Stimulated activated CD8-positive, alpha-beta memory T cell treated with anti-CD3 and anti-CD28 coated beads, Interleukin-4, amount 100 ng/mL, for 24 hours (primary cell): ENCODE measurements around the gene HDAC10.

Experiments used
- DNase-seq: peaks from one replicate; pipeline ENCODE4 v3.0.0-alpha.2; 2020; ENCODE audit warnings: low read depth

Gene HDAC10, protein sequence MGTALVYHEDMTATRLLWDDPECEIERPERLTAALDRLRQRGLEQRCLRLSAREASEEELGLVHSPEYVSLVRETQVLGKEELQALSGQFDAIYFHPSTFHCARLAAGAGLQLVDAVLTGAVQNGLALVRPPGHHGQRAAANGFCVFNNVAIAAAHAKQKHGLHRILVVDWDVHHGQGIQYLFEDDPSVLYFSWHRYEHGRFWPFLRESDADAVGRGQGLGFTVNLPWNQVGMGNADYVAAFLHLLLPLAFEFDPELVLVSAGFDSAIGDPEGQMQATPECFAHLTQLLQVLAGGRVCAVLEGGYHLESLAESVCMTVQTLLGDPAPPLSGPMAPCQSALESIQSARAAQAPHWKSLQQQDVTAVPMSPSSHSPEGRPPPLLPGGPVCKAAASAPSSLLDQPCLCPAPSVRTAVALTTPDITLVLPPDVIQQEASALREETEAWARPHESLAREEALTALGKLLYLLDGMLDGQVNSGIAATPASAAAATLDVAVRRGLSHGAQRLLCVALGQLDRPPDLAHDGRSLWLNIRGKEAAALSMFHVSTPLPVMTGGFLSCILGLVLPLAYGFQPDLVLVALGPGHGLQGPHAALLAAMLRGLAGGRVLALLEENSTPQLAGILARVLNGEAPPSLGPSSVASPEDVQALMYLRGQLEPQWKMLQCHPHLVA

DNA sequence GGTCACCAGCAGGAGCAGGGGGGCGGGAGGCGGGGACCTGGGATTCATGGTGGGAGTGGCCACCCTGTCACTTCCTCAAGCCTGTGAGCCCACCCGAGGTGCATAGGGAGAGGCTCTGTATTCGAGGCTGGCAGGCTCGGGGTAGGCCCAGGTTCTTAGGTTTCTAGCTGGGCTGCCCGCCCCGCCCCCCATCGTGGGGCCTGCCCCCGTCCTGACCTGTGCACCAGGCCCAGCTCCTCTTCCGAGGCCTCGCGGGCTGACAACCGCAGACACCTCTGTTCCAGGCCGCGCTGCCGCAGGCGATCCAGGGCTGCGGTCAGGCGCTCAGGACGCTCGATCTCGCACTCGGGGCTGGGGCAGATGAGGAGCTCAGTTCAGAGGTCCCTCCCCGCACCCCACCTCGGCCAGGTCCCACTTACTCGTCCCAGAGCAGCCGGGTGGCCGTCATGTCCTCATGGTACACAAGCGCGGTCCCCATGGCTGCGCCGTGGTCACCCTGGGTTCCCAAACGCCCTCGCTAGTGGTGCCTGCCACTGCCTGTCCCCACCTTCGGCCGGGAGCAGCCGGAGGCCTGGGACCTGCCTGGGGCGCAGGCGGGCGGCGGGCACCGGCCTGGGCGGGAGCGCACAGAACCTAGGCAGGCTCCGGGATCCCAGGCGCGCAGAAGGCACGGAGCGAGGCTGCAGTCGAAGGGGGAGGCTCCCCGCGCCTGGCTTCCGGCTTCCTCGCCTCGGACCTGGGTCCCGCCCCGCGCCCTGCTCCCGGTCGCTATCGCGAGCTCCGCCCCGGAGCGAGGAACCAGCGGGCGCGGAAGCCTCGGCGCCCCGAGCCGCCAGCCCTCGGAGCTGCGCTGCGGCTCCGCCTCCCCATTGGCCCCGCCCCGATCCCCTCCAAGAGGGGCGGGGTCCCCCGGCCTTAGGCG is at the start of gene HDAC10:
HDAC10 (minus strand) TSS at position 711 of the 922 bp plus-strand sequence; CDS start at position 478, 233 bp downstream.
- peak; percentile 76 for DNase-seq

DNA sequence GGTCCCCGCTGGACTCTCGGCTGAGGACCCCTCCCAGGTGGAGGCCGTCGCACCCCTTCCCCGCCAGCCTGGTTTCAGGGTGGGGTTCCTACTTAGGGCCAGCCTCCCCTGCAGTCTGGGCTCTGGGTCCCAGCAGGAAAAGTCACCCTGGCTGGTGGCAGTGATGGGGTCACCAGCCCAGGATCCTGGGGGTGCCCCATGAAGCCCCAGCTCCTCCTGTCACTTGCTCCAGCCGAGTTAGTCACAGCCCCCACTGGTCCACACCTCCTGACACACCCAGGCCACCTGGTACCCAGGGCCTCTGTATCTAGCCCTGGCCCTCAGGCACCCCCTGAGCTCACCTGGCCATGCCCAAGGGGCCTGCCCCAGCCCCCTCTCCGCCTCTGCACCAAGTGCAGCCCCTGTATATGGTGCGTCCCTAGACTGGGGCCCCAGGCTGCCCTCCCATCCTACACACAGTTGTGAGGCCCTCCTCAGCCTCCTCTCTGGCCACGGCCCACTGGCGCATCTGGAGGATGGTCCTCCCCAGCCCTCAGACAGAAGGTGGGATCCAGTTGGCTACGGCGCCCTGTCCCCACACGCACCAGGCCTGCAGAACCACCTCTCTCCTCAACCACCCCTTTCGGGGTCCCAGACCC is 49.7 kb upstream of the HDAC10 start:
- no peak for DNase-seq

DNA sequence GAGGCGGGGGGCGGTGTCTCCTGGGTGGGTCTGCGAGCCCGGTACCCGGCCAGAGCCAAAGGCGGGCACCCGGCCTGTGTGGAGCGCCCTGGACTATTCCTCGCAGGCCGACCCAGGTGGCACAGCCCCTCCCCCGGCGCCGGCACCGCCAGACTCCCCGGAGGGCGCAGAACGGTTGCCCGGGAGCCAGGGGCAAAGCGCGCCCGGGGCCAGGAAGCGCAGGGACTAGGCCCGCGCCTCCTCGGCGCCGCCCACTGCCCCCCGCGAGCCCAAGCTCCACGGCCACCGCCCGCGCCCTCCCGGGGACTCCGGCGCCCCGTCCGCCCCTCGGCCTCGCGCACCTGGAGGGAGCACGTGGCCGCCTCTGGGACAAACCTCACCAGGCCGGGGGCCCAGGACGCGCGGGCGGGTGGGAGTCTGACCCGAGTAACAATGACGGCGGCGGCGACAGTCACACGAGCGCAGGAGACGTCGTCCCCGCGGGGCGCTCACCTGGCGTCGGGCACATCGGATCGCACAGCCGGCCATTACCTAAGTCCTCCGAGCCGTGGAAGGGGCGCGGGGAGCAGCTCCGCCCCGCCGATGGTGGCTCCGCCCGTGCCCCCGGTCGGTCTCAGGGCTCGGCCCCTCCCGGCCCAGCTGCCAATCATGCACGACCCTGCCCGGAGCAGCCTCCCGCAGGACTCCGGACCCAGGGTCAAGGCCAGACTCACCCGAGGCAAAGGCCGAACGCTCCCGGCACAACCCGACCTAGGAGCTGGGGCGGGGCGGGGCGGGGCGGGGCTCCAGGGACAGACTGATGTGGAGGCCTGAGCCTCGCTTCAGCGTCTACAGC is 48.9 kb upstream of the HDAC10 start:
- DNase-seq, result no peak

DNA sequence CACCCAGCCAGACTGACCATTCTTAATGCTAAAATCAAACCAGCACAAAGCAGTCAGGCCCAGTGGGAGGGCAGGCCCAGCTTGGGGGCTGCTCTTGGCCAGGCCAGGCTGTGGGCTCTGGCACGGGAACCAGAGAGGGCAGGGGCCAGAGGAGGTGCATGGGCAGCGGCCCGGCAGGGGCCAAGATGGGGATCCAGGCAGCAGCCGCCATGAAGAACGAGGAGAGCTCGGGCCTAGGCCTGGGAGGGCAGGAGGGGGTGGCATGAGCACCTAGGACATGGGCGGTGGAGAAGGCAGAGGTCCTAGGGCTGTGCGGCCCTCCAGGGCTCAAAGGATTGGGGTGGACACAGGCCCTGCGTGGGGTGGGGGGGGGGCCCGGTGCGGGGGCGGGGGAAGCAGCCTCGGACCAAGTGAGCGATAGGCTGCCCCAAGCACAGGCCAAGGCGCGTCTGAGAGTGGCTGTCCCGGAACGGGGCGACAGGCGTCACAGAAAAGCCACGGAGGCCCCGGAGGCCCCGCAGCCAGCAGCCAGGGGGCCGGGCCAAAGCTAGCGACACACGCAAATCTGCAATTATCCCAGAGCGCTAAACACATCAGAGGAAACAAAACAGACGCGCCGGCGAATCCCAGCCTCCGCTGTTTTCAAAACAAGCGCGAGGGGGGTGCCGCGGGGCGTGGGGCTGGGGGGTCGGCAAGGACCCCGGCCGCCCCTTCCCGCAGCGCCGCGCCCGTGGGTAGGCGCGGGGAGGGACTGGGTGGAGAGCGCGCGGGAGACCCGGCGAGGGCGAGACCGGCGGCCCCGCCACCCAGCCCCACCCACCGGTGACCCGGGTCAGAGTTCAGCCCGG is 48.1 kb upstream of the HDAC10 start:
- no peak for DNase-seq

DNA sequence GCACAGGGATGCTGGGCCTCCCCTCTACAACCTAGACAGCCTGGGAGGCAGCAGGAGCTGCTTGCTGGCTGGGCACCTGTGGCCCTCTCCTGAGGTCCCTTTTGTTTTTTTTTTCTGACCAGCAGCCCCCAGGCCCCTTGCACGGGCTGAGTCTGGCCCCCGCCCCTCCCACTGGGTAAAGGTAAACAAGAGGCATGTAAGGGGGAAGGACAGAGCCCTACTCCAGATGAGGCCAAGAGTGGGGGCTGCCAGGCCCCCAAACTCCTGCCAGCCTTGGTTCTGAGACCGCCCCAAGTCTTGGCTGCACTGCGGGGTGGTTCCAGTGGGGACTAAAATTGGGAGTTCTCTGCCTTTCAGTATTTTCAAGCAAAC is 47.2 kb upstream of the HDAC10 start:
- DNase-seq, result no peak

DNA sequence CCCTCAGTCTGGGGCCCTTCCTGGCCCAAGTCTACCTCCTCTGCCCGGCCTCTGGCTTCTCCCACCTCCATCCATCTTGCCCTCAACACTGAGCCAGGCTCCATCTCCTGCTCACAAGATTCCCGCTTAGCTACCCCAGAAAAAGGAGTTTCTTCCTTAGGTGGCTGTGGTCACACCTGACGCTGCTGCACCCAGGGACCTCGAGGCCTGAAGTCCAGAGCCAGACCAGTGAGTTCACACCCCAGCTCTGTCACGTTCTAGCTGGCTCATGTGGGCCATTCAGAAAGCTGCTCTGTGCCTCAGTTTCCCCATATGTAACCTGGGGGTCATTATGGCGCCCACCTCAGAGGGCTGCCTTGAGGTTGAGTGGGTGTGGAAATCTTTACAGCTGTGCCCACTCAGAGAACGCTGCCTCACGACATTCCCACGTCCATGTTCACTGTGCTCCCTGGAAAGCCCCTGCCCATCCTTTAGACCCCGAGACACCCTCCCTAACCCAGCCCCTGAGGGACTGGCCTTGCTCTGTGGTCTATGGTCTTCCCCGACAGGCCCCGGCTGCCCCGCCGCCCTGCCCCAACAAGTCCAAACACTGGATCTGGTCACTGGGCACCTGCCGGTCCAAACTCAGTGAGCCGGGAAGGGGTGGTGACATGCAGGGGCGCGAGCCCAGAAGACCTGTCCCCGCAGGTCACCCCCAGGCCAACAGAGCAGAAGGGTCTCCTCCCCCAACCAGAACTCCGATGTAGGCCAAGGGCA is 46.6 kb upstream of the HDAC10 start:
- DNase-seq, result no peak

DNA sequence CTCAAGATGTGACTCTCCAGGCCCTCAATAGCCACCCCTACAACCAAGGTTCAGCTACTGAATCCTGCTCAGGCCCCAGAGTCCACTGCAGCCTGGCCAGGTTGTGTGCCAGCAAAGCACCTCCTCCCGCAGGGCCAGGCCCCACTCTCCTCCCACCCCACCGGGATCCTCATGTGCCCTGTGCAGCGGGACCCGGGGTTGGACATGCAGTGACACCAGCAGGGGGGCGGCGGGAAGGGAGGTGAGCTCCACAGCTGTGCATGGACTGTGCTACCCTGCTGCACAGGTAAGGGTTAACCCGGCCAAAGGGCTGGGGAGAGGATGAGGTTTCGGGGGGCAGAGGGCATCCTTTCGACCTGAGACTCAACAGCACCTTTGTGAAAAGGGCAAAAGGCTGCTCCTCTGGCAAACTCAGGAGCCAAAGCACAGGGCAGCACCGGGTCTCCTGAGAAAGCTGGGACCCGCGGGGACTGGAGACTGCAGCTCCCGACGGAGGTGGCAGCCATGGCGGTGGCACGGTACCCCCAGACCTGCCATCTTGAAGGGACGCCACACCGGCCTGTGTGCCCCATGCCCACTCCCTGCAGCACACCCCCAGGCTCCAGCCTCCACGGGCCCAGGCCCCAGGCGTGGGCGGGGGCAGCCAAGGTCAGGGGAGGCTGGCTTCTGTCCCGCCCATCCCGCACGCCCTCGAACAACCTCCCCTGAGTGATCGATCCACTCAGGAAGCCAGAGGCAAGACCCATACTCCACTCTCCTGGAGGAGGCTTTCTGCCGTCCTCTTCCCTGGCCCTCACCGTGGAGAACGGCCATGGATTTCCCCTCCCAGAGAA is 45.8 kb upstream of the HDAC10 start:
- DNase-seq, result no peak

DNA sequence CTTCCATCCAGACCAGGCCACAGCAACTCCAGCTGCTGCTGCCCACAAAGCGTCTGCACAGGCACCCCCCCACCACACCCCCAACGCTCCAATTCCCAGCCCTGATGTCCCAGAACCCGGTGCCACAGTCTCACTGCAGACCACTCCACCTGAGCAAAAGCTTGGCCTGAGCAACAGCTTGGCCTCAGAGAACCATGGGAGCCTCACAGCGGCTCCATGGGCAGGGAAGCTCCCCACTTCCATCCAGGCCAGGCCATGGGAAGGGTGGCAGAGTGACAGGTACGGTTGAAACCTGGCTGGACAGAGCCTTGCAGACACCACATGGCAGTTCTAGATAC is 43.2 kb upstream of the HDAC10 start:
- DNase-seq, result no peak

DNA sequence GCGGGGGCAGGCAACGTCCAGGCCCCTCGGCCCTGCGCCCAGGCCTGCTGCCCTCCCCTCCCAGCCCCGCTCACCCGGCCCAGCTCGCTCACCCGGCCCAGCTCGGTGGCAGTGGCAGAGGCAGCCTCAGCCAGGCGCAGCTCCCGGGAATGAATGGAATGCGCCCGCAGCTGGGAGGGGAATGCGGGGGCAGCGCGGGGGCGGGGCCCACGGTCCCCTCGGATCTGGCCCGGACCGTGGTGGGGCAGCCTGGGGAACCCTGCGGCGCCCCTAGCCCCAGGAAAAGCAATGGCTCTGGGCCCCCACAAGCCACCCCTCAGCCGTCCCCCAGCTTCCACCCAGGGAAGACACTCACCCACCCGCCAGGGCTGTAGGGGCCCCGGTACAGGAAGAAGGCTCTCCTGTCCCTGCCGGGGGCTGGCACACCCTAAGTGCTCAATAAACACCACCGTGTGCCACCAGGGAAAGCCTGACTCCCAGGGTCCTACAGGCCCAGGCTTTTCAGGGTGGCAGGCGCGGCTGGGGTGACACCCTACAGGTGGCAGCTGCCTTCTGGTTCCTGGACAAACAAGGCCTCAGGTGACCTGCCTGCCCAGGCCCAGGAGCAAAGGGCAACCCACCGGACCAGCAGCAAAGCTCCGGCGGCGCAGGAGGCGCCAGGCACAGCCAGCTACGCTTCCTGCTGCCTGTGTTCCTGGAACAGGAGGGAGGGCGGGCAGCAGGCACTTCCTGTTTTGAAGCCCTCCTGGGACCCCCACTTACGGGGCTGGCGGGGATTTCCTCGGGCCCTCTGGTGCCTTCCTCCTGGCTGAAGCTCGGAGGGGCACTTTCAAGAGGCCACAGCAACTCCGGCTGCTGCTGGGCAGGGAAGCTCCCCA is 42.6 kb upstream of the HDAC10 start:
- no peak for DNase-seq

DNA sequence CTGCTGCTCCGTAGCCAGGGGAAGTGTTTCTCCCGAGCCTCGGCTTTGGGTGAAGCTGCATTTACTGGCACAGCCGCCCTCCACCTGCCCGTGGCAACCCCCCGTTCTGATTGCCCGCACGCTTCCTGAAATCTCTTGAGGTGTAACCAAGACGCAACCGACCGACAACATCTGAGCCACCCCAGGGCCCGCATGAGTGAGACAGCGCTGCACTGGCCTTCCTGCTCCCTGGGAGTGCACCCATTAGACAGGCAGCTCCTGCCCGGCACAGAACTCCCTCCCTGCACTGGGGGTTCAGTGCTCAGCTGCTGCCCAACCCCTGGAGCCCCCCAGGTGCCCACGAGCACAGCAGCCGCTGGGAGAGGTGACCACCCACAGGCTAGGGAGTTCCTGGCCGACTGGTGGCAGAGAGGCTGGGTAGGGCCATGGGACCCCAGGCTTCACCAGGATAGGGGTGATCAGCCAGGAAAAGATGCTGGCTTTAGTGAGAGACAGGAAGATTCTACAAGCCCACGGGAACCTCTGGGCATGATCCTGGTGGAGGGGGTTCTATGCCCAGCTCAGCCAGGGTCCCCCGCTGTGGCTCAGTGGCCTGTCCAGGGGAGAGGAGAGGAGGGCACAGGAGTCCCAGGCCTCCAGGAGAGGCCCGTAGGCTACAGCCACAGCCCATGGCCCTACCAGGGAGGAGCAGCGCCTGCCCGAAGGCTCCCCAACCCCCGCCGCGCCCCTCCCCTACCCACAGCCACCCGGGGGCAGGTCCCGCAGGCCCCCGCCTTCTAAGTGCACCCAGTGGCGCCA is 41.8 kb upstream of the HDAC10 start:
- no peak for DNase-seq

DNA sequence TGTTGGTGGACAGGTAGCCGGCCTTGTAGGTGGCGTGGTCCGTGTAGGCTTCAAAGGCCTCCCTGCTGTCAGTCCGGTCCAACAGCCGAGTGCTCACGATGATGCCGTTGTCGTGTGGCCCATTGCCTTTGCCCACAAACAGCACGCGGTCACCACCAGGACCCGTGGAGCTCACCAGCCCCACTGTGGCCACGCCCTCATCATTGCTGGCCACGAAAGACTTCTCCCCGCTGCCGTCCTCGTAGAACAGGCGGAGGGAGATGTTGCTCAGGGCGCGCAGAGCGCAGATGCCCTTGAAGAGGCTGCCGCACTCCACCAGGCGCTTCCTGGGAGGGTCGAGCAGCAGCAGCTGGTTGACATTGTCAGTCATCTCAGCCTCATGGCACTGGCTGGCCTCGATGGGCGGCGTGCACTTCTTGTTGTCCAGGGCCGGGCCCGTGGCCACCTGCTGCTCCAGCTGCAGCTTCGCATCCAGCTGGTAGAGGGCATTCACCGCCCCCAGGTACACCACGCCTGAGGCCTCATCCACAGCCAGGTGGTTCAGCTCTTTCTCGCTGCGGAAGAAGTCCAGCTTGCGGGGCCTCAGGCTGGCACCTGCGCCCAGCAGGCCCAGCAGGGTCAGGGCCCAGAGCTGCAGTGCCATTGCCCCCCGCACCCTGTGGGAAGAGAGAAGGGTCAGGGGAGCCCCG is 39.0 kb upstream of the HDAC10 start:
- no peak for DNase-seq

DNA sequence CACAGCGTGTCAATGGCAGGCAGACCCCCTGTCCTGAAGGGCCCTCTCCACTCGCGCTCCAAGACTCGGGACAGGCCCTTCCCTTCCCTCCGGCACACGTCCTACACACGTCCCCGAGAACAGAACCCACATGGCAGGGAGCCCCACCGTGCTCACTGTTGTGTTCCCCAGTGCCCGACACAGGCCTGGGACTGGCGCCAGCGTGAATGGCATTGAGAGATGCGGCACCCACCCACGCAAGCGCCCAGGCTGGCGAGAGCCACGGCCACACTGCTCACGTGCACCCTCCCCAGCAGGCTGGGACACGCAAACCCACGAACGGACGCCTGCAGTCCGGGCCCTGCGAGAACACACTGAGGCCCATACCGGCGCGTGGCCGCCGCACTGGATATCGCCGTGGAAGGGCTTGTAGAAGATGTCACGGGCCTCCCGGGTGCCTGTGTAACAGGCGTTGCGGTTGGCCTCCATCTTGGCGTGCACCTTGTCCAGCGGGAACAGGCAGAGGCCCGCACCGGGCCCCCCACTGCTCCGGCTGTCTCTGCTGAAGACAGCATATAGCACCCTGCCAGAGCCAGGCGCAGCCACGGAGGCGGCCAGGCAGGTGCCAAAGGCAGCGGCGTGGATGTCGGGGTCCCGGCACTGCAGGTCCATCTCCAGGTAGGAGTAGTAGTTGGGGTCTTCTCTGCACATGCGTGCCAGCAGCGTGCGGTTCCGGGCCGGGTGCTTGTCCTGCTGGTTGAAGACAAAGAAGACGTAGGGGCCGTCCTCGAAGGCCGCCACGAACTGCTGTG is 38.3 kb upstream of the HDAC10 start:
- DNase-seq, result no peak

DNA sequence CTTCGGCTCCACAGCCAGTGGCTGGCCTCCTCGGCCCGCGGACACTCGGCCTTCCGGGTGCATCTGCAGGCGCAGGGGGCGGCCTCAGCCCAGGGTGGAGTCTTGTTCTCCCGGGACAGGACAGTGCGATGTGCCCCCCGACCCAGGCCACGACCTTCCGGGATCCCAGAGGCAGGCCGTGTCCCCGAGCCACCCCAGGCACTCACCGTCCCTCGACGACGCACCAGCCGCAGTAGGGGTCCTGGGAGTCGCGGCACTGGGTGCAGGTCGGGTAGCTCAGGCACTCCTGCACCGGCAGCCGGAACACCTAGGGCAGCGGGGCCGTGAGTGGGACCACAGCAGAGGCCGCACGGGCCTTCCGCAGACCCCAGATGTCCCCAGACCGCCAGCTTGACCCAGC is 36.7 kb upstream of the HDAC10 start:
- DNase-seq, result no peak

DNA sequence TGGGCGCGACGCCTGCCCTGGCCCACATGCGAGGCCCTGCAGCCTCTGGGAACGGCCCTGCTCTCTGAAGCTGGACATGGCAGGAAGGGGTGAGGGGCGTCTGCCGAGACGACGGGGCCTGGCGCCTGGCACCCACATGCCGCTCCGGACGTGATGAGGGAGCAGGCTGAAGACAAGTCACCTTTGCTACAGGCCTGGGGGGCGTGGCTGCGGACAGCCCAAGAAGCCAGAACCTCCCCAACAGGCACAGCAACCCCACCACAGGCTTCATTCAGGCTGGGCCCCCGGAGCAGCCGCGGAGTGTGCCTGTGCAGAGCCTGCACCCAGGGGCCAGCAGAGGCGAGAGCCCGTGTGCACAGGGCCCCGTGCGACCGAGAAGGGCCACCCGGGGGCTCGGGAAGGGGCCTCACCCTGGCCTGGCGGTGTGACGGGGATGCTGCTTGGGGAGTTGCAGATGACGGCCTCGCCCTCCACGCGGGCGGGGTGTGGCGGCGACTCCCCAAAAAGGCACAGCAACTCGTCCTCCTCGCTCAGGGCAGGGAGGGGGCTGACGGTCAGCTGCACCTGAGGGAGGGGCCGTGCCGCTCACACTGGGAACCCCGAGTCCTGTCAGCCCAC is 35.7 kb upstream of the HDAC10 start:
- DNase-seq, result no peak

DNA sequence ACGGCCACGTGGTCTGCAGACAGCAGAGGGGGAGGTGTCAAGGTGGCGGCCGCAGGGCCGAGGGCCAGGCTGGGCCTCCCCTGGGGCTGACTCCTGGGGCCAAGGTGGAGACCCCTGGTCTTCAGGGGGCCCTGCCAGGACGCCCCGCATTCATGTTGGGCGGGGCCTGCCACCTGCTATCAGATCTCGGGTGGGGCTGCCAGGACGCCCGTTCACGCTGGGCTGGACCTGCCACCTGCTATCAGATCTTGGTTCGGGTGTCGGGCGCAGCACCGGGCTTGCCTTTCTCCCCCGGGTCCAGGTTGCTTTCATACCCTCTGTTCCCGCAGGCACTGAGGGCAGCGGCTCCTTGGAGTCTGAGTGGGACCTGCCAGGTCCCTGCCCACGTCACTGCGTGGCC is 35.2 kb upstream of the HDAC10 start:
- no peak for DNase-seq
